Measurements from ENCODE around the gene GNG8.
A peak's percentile ranks its signal among the peaks of the same experiment; 100 is the strongest.

Gene GNG8

GRCh38 chr19:46620267-46620666 lies 15.7 kb downstream of the GNG8 start:
- no CpG with 5 or more reads among the region's 3 CpGs for WGBS (ENCODE audit: extremely low coverage, insufficient coverage, low lambda C conversion rate)
- no peak overlapping the region for H3K56ac ChIP-seq (ENCODE audit: low read length)
- H3K79me2 ChIP-seq (ENCODE audit: control insufficient read depth, insufficient read depth, low read length): no peaks in the 10 kb centered on the region
- H3K27me3 ChIP-seq (ENCODE audit: insufficient read depth, low read length, poor library complexity): no peaks in the 10 kb centered on the region
- H2BK15ac ChIP-seq (replicated peaks; ENCODE audit: low read depth): no peak overlapping the region
- peaks cover 2% of the 10 kb centered on the region for H3K4me1 ChIP-seq (ENCODE audit: control insufficient read depth, low read depth, low read length)
- H3K27ac ChIP-seq (ENCODE audit: low read depth, low read length): no peak overlapping the region
- H4K5ac ChIP-seq (ENCODE audit: low read length): no peak overlapping the region
- no peaks in the 10 kb centered on the region for H3K79me1 ChIP-seq (ENCODE audit: low read length)
- H3K36me3 ChIP-seq (ENCODE audit: control insufficient read depth, insufficient read depth, low read length): no peaks in the 10 kb centered on the region
- no peak overlapping the region for H2AK5ac ChIP-seq (ENCODE audit: low read length)
- H4K8ac ChIP-seq (ENCODE audit: low read depth, low read length): no peak overlapping the region
- no peak overlapping the region for H2BK5ac ChIP-seq (ENCODE audit: low read length)
- no peak overlapping the region for H2BK120ac ChIP-seq (ENCODE audit: low read depth, low read length)
- H3K4me3 ChIP-seq (ENCODE audit: low read length): no peak overlapping the region
- H3K4ac ChIP-seq (ENCODE audit: low read depth, low read length): no peak overlapping the region
- H3K4me2 ChIP-seq (ENCODE audit: low read length): no peak overlapping the region
- DNase-seq: no peak
- H3K9ac ChIP-seq (ENCODE audit: low read length): no peak overlapping the region
- no peak overlapping the region for H3K23ac ChIP-seq (ENCODE audit: low read length)
- no peak overlapping the region for H3K18ac ChIP-seq (ENCODE audit: low read length)

- Histone ChIP-seq H3K36me3 (ENCODE audit: control insufficient read depth, insufficient read depth, low read length) (no peaks in the 10 kb centered on the region), H3K18ac (ENCODE audit: low read length) (no peak overlapping the region), H3K4me3 (ENCODE audit: low read length) (no peak overlapping the region), H3K23ac (ENCODE audit: low read length) (no peak overlapping the region), H3K9ac (ENCODE audit: low read length) (no peak overlapping the region), H2BK5ac (ENCODE audit: low read length) (no peak overlapping the region), H2BK120ac (ENCODE audit: low read depth, low read length) (no peak overlapping the region), H3K4ac (ENCODE audit: low read depth, low read length) (no peak overlapping the region), H3K4me2 (ENCODE audit: low read length) (no peak overlapping the region), H4K8ac (ENCODE audit: low read depth, low read length) (no peak overlapping the region), H3K79me2 (ENCODE audit: control insufficient read depth, insufficient read depth, low read length) (no peaks in the 10 kb centered on the region), H3K79me1 (ENCODE audit: low read length) (no peaks in the 10 kb centered on the region), H2AK5ac (ENCODE audit: low read length) (no peak overlapping the region), H2BK15ac (replicated peaks; ENCODE audit: low read depth) (no peak overlapping the region), H3K4me1 (ENCODE audit: control insufficient read depth, low read depth, low read length) (peaks cover 2% of the 10 kb centered on the region), H3K27me3 (ENCODE audit: insufficient read depth, low read length, poor library complexity) (no peaks in the 10 kb centered on the region), H4K5ac (ENCODE audit: low read length) (no peak overlapping the region), H3K56ac (ENCODE audit: low read length) (no peak overlapping the region), H3K27ac (ENCODE audit: low read depth, low read length) (no peak overlapping the region)
- no peak for DNase-seq
- no CpG with 5 or more reads among the region's 9 CpGs for WGBS (ENCODE audit: extremely low coverage, insufficient coverage, low lambda C conversion rate)
Measured at GRCh38 chr19:46618670-46619231, 17.3 kb downstream of the GNG8 start.

- H3K4ac ChIP-seq (ENCODE audit: low read depth, low read length): no peak overlapping the region
- WGBS (ENCODE audit: extremely low coverage, insufficient coverage, low lambda C conversion rate): no CpG with 5 or more reads among the region's 6 CpGs
- no peak for DNase-seq
- no peak overlapping the region for H2BK120ac ChIP-seq (ENCODE audit: low read depth, low read length)
- H3K23ac ChIP-seq (ENCODE audit: low read length): no peak overlapping the region
- H3K4me1 ChIP-seq (ENCODE audit: control insufficient read depth, low read depth, low read length): peaks cover 2% of the 10 kb centered on the region
- H3K18ac ChIP-seq (ENCODE audit: low read length): no peak overlapping the region
- no peaks in the 10 kb centered on the region for H3K36me3 ChIP-seq (ENCODE audit: control insufficient read depth, insufficient read depth, low read length)
- no peak overlapping the region for H3K56ac ChIP-seq (ENCODE audit: low read length)
- H4K8ac ChIP-seq (ENCODE audit: low read depth, low read length): no peak overlapping the region
- no peaks in the 10 kb centered on the region for H3K79me2 ChIP-seq (ENCODE audit: control insufficient read depth, insufficient read depth, low read length)
- no peak overlapping the region for H2BK15ac ChIP-seq (replicated peaks; ENCODE audit: low read depth)
- no peak overlapping the region for H3K4me3 ChIP-seq (ENCODE audit: low read length)
- no peak overlapping the region for H3K27ac ChIP-seq (ENCODE audit: low read depth, low read length)
- no peak overlapping the region for H2BK5ac ChIP-seq (ENCODE audit: low read length)
- no peaks in the 10 kb centered on the region for H3K79me1 ChIP-seq (ENCODE audit: low read length)
- no peak overlapping the region for H4K5ac ChIP-seq (ENCODE audit: low read length)
- H3K27me3 ChIP-seq (ENCODE audit: insufficient read depth, low read length, poor library complexity): no peaks in the 10 kb centered on the region
- H3K9ac ChIP-seq (ENCODE audit: low read length): no peak overlapping the region
- no peak overlapping the region for H3K4me2 ChIP-seq (ENCODE audit: low read length)
- H2AK5ac ChIP-seq (ENCODE audit: low read length): no peak overlapping the region
Measured at GRCh38 chr19:46617601-46618000, 18.4 kb downstream of the GNG8 start.

- no peaks in the 10 kb centered on the region for H3K79me2 ChIP-seq (ENCODE audit: control insufficient read depth, insufficient read depth, low read length)
- no peak overlapping the region for H2AK5ac ChIP-seq (ENCODE audit: low read length)
- no peak overlapping the region for H3K4ac ChIP-seq (ENCODE audit: low read depth, low read length)
- DNase-seq: peak; percentile 73
- H4K8ac ChIP-seq (ENCODE audit: low read depth, low read length): no peak overlapping the region
- no peak overlapping the region for H3K4me2 ChIP-seq (ENCODE audit: low read length)
- WGBS (ENCODE audit: extremely low coverage, insufficient coverage, low lambda C conversion rate): no CpG with 5 or more reads among the region's 17 CpGs
- no peak overlapping the region for H4K5ac ChIP-seq (ENCODE audit: low read length)
- no peaks in the 10 kb centered on the region for H3K27me3 ChIP-seq (ENCODE audit: insufficient read depth, low read length, poor library complexity)
- H2BK5ac ChIP-seq (ENCODE audit: low read length): no peak overlapping the region
- H3K56ac ChIP-seq (ENCODE audit: low read length): peak overlapping the region; percentile 64
- H3K23ac ChIP-seq (ENCODE audit: low read length): peak overlapping the region; percentile 80
- H3K36me3 ChIP-seq (ENCODE audit: control insufficient read depth, insufficient read depth, low read length): no peaks in the 10 kb centered on the region
- no peak overlapping the region for H3K4me3 ChIP-seq (ENCODE audit: low read length)
- no peaks in the 10 kb centered on the region for H3K79me1 ChIP-seq (ENCODE audit: low read length)
- peaks cover 2% of the 10 kb centered on the region for H3K4me1 ChIP-seq (ENCODE audit: control insufficient read depth, low read depth, low read length)
- H3K18ac ChIP-seq (ENCODE audit: low read length): no peak overlapping the region
- H3K27ac ChIP-seq (ENCODE audit: low read depth, low read length): no peak overlapping the region
- H2BK120ac ChIP-seq (ENCODE audit: low read depth, low read length): no peak overlapping the region
- H3K9ac ChIP-seq (ENCODE audit: low read length): no peak overlapping the region
- no peak overlapping the region for H2BK15ac ChIP-seq (replicated peaks; ENCODE audit: low read depth)
Measured at GRCh38 chr19:46616631-46617322, 19.2 kb downstream of the GNG8 start.

GRCh38 chr19:46615966-46616365 lies 20.0 kb downstream of the GNG8 start:
- H3K23ac ChIP-seq (ENCODE audit: low read length): no peak overlapping the region
- no peak overlapping the region for H3K4me3 ChIP-seq (ENCODE audit: low read length)
- H3K56ac ChIP-seq (ENCODE audit: low read length): no peak overlapping the region
- no peak overlapping the region for H3K9ac ChIP-seq (ENCODE audit: low read length)
- H3K4ac ChIP-seq (ENCODE audit: low read depth, low read length): no peak overlapping the region
- H2BK5ac ChIP-seq (ENCODE audit: low read length): no peak overlapping the region
- no peak overlapping the region for H4K5ac ChIP-seq (ENCODE audit: low read length)
- no peak overlapping the region for H4K8ac ChIP-seq (ENCODE audit: low read depth, low read length)
- no peak for DNase-seq
- no peaks in the 10 kb centered on the region for H3K36me3 ChIP-seq (ENCODE audit: control insufficient read depth, insufficient read depth, low read length)
- no peak overlapping the region for H3K18ac ChIP-seq (ENCODE audit: low read length)
- no peak overlapping the region for H2BK15ac ChIP-seq (replicated peaks; ENCODE audit: low read depth)
- no peak overlapping the region for H2AK5ac ChIP-seq (ENCODE audit: low read length)
- no peak overlapping the region for H3K27ac ChIP-seq (ENCODE audit: low read depth, low read length)
- no peaks in the 10 kb centered on the region for H3K79me1 ChIP-seq (ENCODE audit: low read length)
- no peaks in the 10 kb centered on the region for H3K4me1 ChIP-seq (ENCODE audit: control insufficient read depth, low read depth, low read length)
- no peaks in the 10 kb centered on the region for H3K79me2 ChIP-seq (ENCODE audit: control insufficient read depth, insufficient read depth, low read length)
- H3K27me3 ChIP-seq (ENCODE audit: insufficient read depth, low read length, poor library complexity): no peaks in the 10 kb centered on the region
- no peak overlapping the region for H2BK120ac ChIP-seq (ENCODE audit: low read depth, low read length)
- no CpG with 5 or more reads among the region's 10 CpGs for WGBS (ENCODE audit: extremely low coverage, insufficient coverage, low lambda C conversion rate)
- H3K4me2 ChIP-seq (ENCODE audit: low read length): no peak overlapping the region

Measured in mesendoderm (in vitro differentiated cells).